OCI-LY1 (cell line): Measurements from ENCODE around the gene SEC14L1.

ENCODE experiments used
- H2AFZ ChIP-seq: fragments of 200-600 bp; sonication (generic), shearing (Covaris generic); 2 replicates; pipeline ENCODE4 v1.6.0; 2014; ENCODE audit warnings: antibody characterized with exemption, mild to moderate bottlenecking, low read length
- H3F3A ChIP-seq: fragments of 200-600 bp; sonication (generic), shearing (Covaris generic); 2 replicates; pipeline ENCODE4 v1.6.0; 2014; ENCODE audit warnings: mild to moderate bottlenecking, antibody characterized with exemption, low read length, moderate library complexity; ENCODE audit not compliant: insufficient read depth
- H3K27ac ChIP-seq: fragments of 200-600 bp; sonication (generic); 2 replicates; pipeline ENCODE4 v1.5.1; 2014; ENCODE audit warnings: low read length, mixed run types, mild to moderate bottlenecking, low read depth; ENCODE audit not compliant: poor library complexity, severe bottlenecking
- H3K27me3 ChIP-seq: fragments of 200-600 bp; sonication (generic); 2 replicates; pipeline ENCODE4 v1.6.0; 2014; ENCODE audit warnings: antibody characterized with exemption, mild to moderate bottlenecking, low read length, moderate library complexity; ENCODE audit not compliant: insufficient read depth
- H3K36me3 ChIP-seq: fragments of 200-600 bp; sonication (generic); 2 replicates; pipeline ENCODE4 v1.6.1; 2014; ENCODE audit warnings: mild to moderate bottlenecking, antibody characterized with exemption, low read length, moderate library complexity, mixed read lengths; ENCODE audit not compliant: insufficient read depth
- H3K4me1 ChIP-seq: fragments of 200-600 bp; sonication (generic); 2 replicates; pipeline ENCODE4 v1.5.1; 2014; ENCODE audit warnings: mild to moderate bottlenecking, low read length, moderate library complexity; ENCODE audit not compliant: insufficient read depth, severe bottlenecking
- H3K4me2 ChIP-seq: fragments of 200-600 bp; sonication (generic), shearing (Covaris generic); 2 replicates; pipeline ENCODE4 v1.6.1; 2014; ENCODE audit warnings: low read length
- H3K4me3 ChIP-seq: fragments of 200-600 bp; sonication (generic); 2 replicates; pipeline ENCODE4 v1.5.1; 2014; ENCODE audit warnings: low read length, low read depth, mild to moderate bottlenecking, mixed read lengths; ENCODE audit not compliant: poor library complexity, severe bottlenecking
- H3K79me2 ChIP-seq: fragments of 200-600 bp; shearing (Covaris generic); 2 replicates; pipeline ENCODE4 v1.6.1; 2016; ENCODE audit warnings: mixed run types, low read length, mixed read lengths; ENCODE audit not compliant: insufficient read depth
- H3K9ac ChIP-seq: fragments of 200-600 bp; sonication (generic), shearing (Covaris generic); 2 replicates; pipeline ENCODE4 v1.6.1; 2014; ENCODE audit warnings: mild to moderate bottlenecking, low read length, mixed read lengths
- H3K9me2 ChIP-seq: fragments of 200-600 bp; sonication (generic), shearing (Covaris generic); 2 replicates; pipeline ENCODE4 v1.6.1; 2014; ENCODE audit warnings: low read depth, mild to moderate bottlenecking, low read length, mixed read lengths
- H3K9me3 ChIP-seq: fragments of 200-600 bp; shearing (Covaris generic); 2 replicates; pipeline ENCODE4 v1.6.1; 2014; ENCODE audit warnings: low read length, mixed read lengths
- H4K20me1 ChIP-seq: fragments of 200-600 bp; sonication (generic), shearing (Covaris generic); 2 replicates; pipeline ENCODE4 v1.6.0; 2016; ENCODE audit warnings: mild to moderate bottlenecking, low read length; ENCODE audit not compliant: insufficient read depth
- CTCF ChIP-seq: fragments of 200-600 bp; sonication (generic), shearing (Covaris generic); IDR thresholded peaks from 2 replicates; pipeline ENCODE4 v1.5.1; 2017; ENCODE audit warnings: mild to moderate bottlenecking, antibody characterized with exemption, low read length, moderate library complexity, mixed read lengths
- EZH2 ChIP-seq: fragments of 200-600 bp; sonication (generic), shearing (Covaris generic); IDR thresholded peaks from 2 replicates; pipeline ENCODE4 v1.8.0; 2017; ENCODE audit warnings: borderline replicate concordance, mixed run types, mild to moderate bottlenecking, antibody characterized with exemption, low read length, moderate library complexity, mixed read lengths

SEC14L1 gene

GRCh38 chr17:77141846-77142449 lies 1.2 kb downstream of the SEC14L1 start:
- TF ChIP-seq CTCF, result no peak
- no peak for TF ChIP-seq EZH2
- Histone ChIP-seq H3K4me1 (peaks cover 63% of the 10 kb centered on the region), H3K36me3 (peaks cover 21% of the 10 kb centered on the region), H3K4me3 (peak overlapping the region; percentile 96), H3K9me2 (no peaks in the 10 kb centered on the region), H3K9ac (peak overlapping the region; percentile 89), H3K79me2 (peaks cover 18% of the 10 kb centered on the region), H3K4me2 (peak overlapping the region; percentile 87), H3K27ac (peak overlapping the region; percentile 95), H4K20me1 (no peaks in the 10 kb centered on the region), H3K9me3 (peaks cover 8% of the 10 kb centered on the region), H3F3A (peaks cover 16% of the 10 kb centered on the region), H3K27me3 (no peaks in the 10 kb centered on the region; the same call in 1 of the 2 replicates), H2AFZ (no peak overlapping the region)

- H3K4me1 ChIP-seq, result peaks cover 70% of the 10 kb centered on the region
- H3K79me2 ChIP-seq, result peaks cover 18% of the 10 kb centered on the region
- peaks cover 2% of the 10 kb centered on the region; the same call in 1 of the 2 replicates for H3K9me3 ChIP-seq
- H3K4me2 ChIP-seq, result peak overlapping the region; percentile 87
- peaks cover 21% of the 10 kb centered on the region for H3K36me3 ChIP-seq
- TF ChIP-seq EZH2 (no peak), CTCF (no peak)
- H2AFZ ChIP-seq, result no peak overlapping the region
- peaks cover 16% of the 10 kb centered on the region for H3F3A ChIP-seq
- no peaks in the 10 kb centered on the region for H4K20me1 ChIP-seq
- H3K9ac ChIP-seq, result peak overlapping the region; percentile 89; the same call in 1 of the 2 replicates
- no peaks in the 10 kb centered on the region for H3K9me2 ChIP-seq
- peak overlapping the region; percentile 96 for H3K4me3 ChIP-seq
- H3K27me3 ChIP-seq, result no peaks in the 10 kb centered on the region
- H3K27ac ChIP-seq, result peak overlapping the region; percentile 95
Observed at GRCh38 chr17:77142689-77143088, 1.9 kb downstream of the SEC14L1 start.

GRCh38 chr17:77143306-77143705 lies 2.5 kb downstream of the SEC14L1 start:
- TF ChIP-seq CTCF (no peak), EZH2 (no peak)
- Histone ChIP-seq H3K4me1 (peaks cover 76% of the 10 kb centered on the region), H3K4me2 (peak overlapping the region; percentile 87), H3K27me3 (no peaks in the 10 kb centered on the region), H3K79me2 (peaks cover 18% of the 10 kb centered on the region), H3K4me3 (peak overlapping the region; percentile 96), H3F3A (peaks cover 16% of the 10 kb centered on the region), H3K9me2 (no peaks in the 10 kb centered on the region), H3K9me3 (no peaks in the 10 kb centered on the region; the same call in 1 of the 2 replicates), H3K36me3 (peaks cover 27% of the 10 kb centered on the region), H4K20me1 (no peaks in the 10 kb centered on the region), H3K9ac (peak overlapping the region; percentile 89; the same call in 1 of the 2 replicates), H2AFZ (no peak overlapping the region), H3K27ac (peak overlapping the region; percentile 95)
